AG09309 (cell line): Measurements from ENCODE around the gene AGXT2.

Experiments used
- DNase-seq: peaks from one replicate; pipeline ENCODE4 v3.0.0-alpha.2; 2010; ENCODE audit warnings: low read depth
- H3K4me3 ChIP-seq: 2 replicates; pipeline ENCODE4 v1.5.1; 2011; ENCODE audit warnings: mild to moderate bottlenecking, low read depth, low read length, moderate library complexity; ENCODE audit not compliant: control insufficient read depth
- TF ChIP-seq, protein P1 (sequence below): IDR thresholded peaks from 2 replicates; pipeline ENCODE4 v1.5.1; 2011; ENCODE audit warnings: mild to moderate bottlenecking, low read depth, low read length, inconsistent platforms; ENCODE audit not compliant: insufficient read depth, control insufficient read depth; ENCODE audit errors: missing control alignments

The AGXT2 gene

DNA sequence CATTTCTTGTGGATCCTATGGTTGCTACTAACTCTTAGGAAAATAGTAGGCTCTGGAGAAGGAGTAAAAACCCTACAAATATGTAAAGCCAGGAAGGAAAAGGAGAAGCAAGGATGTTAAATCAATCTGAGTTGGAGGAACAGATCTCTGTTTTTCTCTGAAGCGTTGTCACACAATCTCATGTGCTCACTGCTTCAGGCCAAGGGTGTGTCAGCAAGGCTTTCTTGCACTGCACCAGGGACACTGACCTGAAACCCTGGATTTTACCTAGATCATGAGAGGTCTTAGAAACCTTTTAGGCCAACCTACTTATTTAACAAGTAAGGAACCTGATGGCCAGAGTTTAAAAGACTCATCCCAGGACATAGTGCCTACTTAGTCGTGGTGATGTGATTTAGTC lies 12.5 kb upstream of the AGXT2 start:
- DNase-seq: no peak
- TF ChIP-seq, protein P1, sequence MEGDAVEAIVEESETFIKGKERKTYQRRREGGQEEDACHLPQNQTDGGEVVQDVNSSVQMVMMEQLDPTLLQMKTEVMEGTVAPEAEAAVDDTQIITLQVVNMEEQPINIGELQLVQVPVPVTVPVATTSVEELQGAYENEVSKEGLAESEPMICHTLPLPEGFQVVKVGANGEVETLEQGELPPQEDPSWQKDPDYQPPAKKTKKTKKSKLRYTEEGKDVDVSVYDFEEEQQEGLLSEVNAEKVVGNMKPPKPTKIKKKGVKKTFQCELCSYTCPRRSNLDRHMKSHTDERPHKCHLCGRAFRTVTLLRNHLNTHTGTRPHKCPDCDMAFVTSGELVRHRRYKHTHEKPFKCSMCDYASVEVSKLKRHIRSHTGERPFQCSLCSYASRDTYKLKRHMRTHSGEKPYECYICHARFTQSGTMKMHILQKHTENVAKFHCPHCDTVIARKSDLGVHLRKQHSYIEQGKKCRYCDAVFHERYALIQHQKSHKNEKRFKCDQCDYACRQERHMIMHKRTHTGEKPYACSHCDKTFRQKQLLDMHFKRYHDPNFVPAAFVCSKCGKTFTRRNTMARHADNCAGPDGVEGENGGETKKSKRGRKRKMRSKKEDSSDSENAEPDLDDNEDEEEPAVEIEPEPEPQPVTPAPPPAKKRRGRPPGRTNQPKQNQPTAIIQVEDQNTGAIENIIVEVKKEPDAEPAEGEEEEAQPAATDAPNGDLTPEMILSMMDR: no peak
- H3K4me3 ChIP-seq: no peak overlapping the region

- H3K4me3 ChIP-seq: no peak overlapping the region
- TF ChIP-seq, protein P1: no peak
- DNase-seq: no peak
These were observed 11.5 kb upstream of the AGXT2 start for GRCh38 chr5:35059251-35059650.

DNA sequence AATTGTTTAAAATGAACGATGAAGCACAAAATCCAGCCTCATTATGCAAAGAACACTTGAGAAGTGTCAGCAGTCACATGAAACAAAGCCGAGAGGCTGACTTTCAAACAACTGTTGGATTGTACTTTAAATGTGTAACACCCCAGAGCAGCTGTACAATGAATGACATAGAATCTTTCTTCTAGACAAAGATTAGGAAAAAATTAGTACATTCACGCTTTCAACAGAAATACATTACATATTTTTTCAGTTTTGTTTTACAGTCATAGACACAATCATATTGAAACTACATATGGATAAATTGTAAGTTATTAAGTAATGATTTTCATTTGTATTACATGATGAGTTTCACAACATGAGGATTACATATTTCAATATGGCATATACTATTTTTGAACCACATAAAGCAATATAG lies 10.6 kb upstream of the AGXT2 start:
- TF ChIP-seq, protein P1: no peak
- no peak for DNase-seq
- no peak overlapping the region for H3K4me3 ChIP-seq

GRCh38 chr5:35056686-35057085 lies 8.9 kb upstream of the AGXT2 start:
- H3K4me3 ChIP-seq: no peak overlapping the region
- no peak for DNase-seq
- TF ChIP-seq, protein P1: no peak

- TF ChIP-seq, protein P1: no peak
- DNase-seq: no peak
- H3K4me3 ChIP-seq: no peak overlapping the region
These were observed 5.1 kb upstream of the AGXT2 start for GRCh38 chr5:35052838-35053237.

GRCh38 chr5:35050541-35051126 lies 2.9 kb upstream of the AGXT2 start:
- TF ChIP-seq, protein P1: no peak
- H3K4me3 ChIP-seq: no peak overlapping the region
- DNase-seq: no peak

DNA sequence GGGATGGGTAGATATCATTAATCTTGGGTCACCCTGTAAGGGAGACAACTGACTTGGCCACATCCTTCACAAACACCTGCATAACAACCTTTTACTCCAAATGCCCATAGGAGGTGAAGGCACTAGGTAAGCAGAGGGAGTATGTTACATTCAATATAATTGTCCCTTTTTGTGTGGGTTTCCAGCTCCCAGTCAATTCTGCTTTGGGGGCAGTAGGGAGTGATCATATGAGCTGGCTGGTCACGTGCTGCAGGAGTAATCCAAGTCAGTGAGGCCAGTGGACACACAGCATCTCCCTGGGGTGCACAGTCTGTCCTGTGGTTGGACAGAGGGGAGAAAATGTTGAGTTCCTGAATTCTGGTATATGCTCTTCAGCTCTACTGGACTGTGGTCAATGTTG lies 1.2 kb upstream of the AGXT2 start:
- TF ChIP-seq, protein P1: no peak
- no peak overlapping the region for H3K4me3 ChIP-seq
- no peak for DNase-seq
